ENCODE measurements around the gene PAX6. TPM values are rescaled to one million over a fixed set of nuclear protein-coding genes. Genes with fewer than 3 reads are reported as not detected.

PAX6 gene
- polyA plus RNA-seq, 2 of the 4 experiments (the other 2 are of a cell fraction): 1.8 to 2.0 TPM

DNA sequence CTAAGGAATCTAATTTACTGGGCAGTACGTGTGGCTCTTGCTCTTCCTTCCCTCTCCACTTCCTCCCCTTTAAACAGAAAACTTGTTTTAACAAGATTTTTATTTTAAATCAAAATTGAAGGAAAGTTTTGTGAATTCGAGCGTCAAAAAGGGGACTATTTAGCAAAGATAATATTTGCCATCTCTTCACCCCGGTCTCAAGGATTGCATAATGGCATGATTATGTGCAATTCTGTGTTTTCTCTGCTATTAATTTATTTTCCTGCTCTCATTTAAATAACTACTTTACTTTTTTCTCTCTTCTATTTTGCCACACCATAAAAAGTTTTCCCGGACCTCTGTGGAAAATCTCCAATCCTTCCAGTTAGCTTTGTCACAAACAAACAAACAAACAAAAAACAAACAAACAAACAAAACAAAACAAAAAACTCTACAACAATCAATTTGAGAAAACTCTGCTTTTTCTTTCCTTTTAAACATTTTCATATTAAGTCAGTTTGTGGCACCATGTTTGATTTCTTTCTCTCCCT lies 10.2 kb upstream of the PAX6 start:
- H3K27ac ChIP-seq: no peak overlapping the region
- H3K4me1 ChIP-seq: no peaks in the 10 kb centered on the region
- ATAC-seq (no peak), DNase-seq (ENCODE audit: low read depth in 1 of 2, low spot score in 1 of 2) (no peak), FAIRE-seq (no peak)
- TF ChIP-seq RCOR1 (IDR thresholded peaks at IDR 0.05; ENCODE audit: low read depth, low read length): no peak
- TF ChIP-seq FOSB (CRISPR knock-in tag; IDR thresholded peaks at IDR 0.05): no peak
- TF ChIP-seq, protein P1, sequence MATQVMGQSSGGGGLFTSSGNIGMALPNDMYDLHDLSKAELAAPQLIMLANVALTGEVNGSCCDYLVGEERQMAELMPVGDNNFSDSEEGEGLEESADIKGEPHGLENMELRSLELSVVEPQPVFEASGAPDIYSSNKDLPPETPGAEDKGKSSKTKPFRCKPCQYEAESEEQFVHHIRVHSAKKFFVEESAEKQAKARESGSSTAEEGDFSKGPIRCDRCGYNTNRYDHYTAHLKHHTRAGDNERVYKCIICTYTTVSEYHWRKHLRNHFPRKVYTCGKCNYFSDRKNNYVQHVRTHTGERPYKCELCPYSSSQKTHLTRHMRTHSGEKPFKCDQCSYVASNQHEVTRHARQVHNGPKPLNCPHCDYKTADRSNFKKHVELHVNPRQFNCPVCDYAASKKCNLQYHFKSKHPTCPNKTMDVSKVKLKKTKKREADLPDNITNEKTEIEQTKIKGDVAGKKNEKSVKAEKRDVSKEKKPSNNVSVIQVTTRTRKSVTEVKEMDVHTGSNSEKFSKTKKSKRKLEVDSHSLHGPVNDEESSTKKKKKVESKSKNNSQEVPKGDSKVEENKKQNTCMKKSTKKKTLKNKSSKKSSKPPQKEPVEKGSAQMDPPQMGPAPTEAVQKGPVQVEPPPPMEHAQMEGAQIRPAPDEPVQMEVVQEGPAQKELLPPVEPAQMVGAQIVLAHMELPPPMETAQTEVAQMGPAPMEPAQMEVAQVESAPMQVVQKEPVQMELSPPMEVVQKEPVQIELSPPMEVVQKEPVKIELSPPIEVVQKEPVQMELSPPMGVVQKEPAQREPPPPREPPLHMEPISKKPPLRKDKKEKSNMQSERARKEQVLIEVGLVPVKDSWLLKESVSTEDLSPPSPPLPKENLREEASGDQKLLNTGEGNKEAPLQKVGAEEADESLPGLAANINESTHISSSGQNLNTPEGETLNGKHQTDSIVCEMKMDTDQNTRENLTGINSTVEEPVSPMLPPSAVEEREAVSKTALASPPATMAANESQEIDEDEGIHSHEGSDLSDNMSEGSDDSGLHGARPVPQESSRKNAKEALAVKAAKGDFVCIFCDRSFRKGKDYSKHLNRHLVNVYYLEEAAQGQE (IDR thresholded peaks at IDR 0.05): no peak
- TF ChIP-seq CBX8 (IDR thresholded peaks at IDR 0.05): no peak
- TF ChIP-seq BHLHE40 (IDR thresholded peaks at IDR 0.05; ENCODE audit: low read depth, low read length): no peak
- TF ChIP-seq MYC (IDR thresholded peaks at IDR 0.05; ENCODE audit: borderline replicate concordance, low read length): no peak
- TF ChIP-seq CEBPB (IDR thresholded peaks at IDR 0.05): no peak
- TF ChIP-seq FOSL2 (IDR thresholded peaks at IDR 0.05): no peak
- no peak for TF ChIP-seq FOSL2 (CRISPR knock-in tag; IDR thresholded peaks at IDR 0.05)
- no peak overlapping the region for H3K4me2 ChIP-seq
- POLR2A ChIA-PET: no interaction called here
- no peaks in the 10 kb centered on the region for H3K9me3 ChIP-seq
- H3K4me3 ChIP-seq: no peak overlapping the region
- WGBS (ENCODE audit: missing lambda C conversion rate): 64% methylated on average over 5 of the region's 5 CpGs
- CTCF ChIA-PET: interaction anchor here (0.9 to 2.1 kb wide), 2 partner anchors 9 to 180 kb away, joined by 4 to 9 read pairs; no protein-coding TSS in a partner anchor

DNA sequence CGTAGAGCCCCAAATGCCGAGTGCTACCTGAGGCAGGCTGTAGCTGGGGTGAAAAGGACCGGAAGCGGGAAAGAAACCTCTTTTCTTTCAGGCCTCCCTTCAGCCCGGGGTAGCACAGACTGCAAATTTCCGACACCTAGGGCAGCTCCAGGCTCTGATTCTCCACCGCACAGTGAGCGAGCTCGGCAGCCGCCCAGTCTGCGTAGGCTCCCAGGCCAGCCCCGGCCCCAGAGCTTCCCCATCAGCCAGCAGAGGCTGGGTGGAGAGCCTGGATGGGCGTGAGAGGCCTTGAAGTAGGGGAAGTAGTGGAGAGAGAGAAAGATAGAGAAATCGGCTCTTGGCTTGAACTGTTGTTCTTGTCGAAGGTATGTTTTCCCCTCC lies 9.3 kb upstream of the PAX6 start:
- H3K4me3 ChIP-seq: no peak overlapping the region
- no peak overlapping the region for H3K27ac ChIP-seq
- H3K4me1 ChIP-seq: no peaks in the 10 kb centered on the region
- FAIRE-seq: no peak
- TF ChIP-seq, protein P2, sequence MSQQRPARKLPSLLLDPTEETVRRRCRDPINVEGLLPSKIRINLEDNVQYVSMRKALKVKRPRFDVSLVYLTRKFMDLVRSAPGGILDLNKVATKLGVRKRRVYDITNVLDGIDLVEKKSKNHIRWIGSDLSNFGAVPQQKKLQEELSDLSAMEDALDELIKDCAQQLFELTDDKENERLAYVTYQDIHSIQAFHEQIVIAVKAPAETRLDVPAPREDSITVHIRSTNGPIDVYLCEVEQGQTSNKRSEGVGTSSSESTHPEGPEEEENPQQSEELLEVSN (IDR thresholded peaks at IDR 0.05; ENCODE audit: borderline replicate concordance, low read depth): no peak
- TF ChIP-seq TP53 (CRISPR knock-in tag; IDR thresholded peaks at IDR 0.05): no peak
- TF ChIP-seq, protein P1 (IDR thresholded peaks at IDR 0.05): no peak
- TF ChIP-seq POLR2A (IDR thresholded peaks at IDR 0.05; ENCODE audit: low read length): no peak
- no peak for TF ChIP-seq RARB (CRISPR knock-in tag; IDR thresholded peaks at IDR 0.05)
- no peak for ATAC-seq
- 83% methylated on average over 15 of the region's 15 CpGs for WGBS (ENCODE audit: missing lambda C conversion rate)
- no peak overlapping the region for H3K4me2 ChIP-seq
- POLR2A ChIA-PET: no interaction called here
- no peaks in the 10 kb centered on the region for H3K9me3 ChIP-seq
- DNase-seq (ENCODE audit: low read depth in 1 of 2, low spot score in 1 of 2): no peak
- CTCF ChIA-PET: interaction anchor here (0.8 to 0.9 kb wide), 2 partner anchors 8 to 13 kb away, joined by 3 to 4 read pairs; no protein-coding TSS in a partner anchor

DNA sequence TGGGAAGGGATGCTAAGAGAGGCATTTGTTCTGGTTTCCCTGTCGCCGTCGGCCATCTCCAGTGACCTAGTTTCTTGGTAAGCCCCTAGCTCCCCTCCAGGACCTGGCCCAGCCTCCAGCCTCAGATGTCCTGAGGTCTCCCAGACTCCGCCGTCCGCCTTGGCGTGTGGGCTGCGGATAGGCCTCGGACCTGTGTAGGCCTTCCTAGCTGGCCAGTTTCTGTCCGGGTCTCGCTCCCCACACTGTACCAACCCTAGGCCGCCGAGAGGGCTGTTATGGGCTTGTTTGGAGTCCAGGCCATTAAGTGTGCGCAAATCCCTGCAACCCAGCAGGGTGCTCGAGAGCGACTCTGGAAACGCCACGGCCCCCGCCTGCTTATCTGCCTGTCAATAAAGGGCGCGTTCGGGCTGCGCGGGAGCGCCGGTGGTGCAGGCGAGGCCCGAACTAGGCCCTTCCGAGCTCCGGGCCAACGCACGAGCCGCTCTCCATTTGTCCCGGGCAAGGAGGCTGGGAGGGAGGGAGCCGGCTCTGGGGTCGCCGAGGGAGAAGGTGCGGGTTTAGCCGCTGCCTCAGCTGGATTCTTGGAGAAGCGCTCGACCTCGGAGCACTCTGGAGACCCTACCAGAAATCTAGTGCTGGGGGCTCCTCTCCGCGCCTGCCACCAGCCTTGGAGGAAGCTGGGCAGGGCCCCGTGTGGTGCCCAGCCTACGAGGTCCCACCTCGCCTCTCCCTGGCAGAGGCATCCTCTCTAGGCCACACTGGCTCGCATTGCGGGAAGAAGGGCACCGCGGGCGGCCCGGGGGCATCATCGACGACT lies 8.7 kb upstream of the PAX6 start:
- POLR2A ChIA-PET: no interaction called here
- TF ChIP-seq RAD21 (conservative IDR thresholded peaks at IDR 0.05 in 1 of 2, IDR thresholded peaks at IDR 0.05 in 1 of 2) (no peak), MYC (IDR thresholded peaks at IDR 0.05; ENCODE audit: borderline replicate concordance, low read length) (no peak), CEBPB (IDR thresholded peaks at IDR 0.05) (no peak), FOSB (CRISPR knock-in tag; IDR thresholded peaks at IDR 0.05) (no peak), CBX8 (IDR thresholded peaks at IDR 0.05) (no peak), ZSCAN20 (CRISPR knock-in tag; IDR thresholded peaks at IDR 0.05) (no peak), GATA3 (IDR thresholded peaks at IDR 0.05; ENCODE audit: borderline replicate concordance) (no peak)
- TF ChIP-seq, protein P3, sequence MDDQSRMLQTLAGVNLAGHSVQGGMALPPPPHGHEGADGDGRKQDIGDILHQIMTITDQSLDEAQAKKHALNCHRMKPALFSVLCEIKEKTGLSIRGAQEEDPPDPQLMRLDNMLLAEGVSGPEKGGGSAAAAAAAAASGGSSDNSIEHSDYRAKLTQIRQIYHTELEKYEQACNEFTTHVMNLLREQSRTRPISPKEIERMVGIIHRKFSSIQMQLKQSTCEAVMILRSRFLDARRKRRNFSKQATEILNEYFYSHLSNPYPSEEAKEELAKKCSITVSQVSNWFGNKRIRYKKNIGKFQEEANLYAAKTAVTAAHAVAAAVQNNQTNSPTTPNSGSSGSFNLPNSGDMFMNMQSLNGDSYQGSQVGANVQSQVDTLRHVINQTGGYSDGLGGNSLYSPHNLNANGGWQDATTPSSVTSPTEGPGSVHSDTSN (IDR thresholded peaks at IDR 0.05): no peak
- TF ChIP-seq, protein P4, sequence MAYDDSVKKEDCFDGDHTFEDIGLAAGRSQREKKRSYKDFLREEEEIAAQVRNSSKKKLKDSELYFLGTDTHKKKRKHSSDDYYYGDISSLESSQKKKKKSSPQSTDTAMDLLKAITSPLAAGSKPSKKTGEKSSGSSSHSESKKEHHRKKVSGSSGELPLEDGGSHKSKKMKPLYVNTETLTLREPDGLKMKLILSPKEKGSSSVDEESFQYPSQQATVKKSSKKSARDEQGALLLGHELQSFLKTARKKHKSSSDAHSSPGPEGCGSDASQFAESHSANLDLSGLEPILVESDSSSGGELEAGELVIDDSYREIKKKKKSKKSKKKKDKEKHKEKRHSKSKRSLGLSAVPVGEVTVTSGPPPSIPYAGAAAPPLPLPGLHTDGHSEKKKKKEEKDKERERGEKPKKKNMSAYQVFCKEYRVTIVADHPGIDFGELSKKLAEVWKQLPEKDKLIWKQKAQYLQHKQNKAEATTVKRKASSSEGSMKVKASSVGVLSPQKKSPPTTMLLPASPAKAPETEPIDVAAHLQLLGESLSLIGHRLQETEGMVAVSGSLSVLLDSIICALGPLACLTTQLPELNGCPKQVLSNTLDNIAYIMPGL (CRISPR knock-in tag; IDR thresholded peaks at IDR 0.05; ENCODE audit: borderline replicate concordance): no peak
- TF ChIP-seq, protein P5, sequence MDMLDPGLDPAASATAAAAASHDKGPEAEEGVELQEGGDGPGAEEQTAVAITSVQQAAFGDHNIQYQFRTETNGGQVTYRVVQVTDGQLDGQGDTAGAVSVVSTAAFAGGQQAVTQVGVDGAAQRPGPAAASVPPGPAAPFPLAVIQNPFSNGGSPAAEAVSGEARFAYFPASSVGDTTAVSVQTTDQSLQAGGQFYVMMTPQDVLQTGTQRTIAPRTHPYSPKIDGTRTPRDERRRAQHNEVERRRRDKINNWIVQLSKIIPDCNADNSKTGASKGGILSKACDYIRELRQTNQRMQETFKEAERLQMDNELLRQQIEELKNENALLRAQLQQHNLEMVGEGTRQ (IDR thresholded peaks at IDR 0.05): no peak

More for the DNA sequence above, 8.7 kb upstream of the PAX6 start:
- WGBS (ENCODE audit: missing lambda C conversion rate): 90% methylated on average over 55 of the region's 55 CpGs
- DNase-seq (ENCODE audit: low read depth in 1 of 2, low spot score in 1 of 2) (no peak), FAIRE-seq (no peak), ATAC-seq (no peak)
- Histone ChIP-seq H3K4me2 (no peak overlapping the region), H3K4me3 (no peak overlapping the region), H3K4me1 (no peaks in the 10 kb centered on the region), H3K27ac (no peak overlapping the region), H3K9me3 (no peaks in the 10 kb centered on the region)
- CTCF ChIA-PET: interaction anchor here (0.8 to 1.4 kb wide), 2 partner anchors 12 to 356 kb away, joined by 3 read pairs; no protein-coding TSS in a partner anchor
